Astrocyte (in vitro differentiated cells and primary cell): ENCODE measurements around the gene TMPRSS9. TPM values are rescaled to one million over a fixed set of nuclear protein-coding genes. Genes with fewer than 3 reads are reported as not detected.

ENCODE experiments used
- DNase-seq: peaks from one replicate; pipeline ENCODE4 v3.0.0-alpha.2; 2010; ENCODE audit warnings: low read depth
- FAIRE-seq: peaks from 2 replicates; lab custom pipeline; 2011; peaks lifted over from hg19 to GRCh38; lab: Jason Lieb, UNC
- H2AFZ ChIP-seq: 2 replicates; pipeline ENCODE4 v1.6.0; 2012; ENCODE audit warnings: low read depth, low read length, inconsistent platforms
- H3K27ac ChIP-seq: 2 replicates; pipeline ENCODE4 v1.5.1; 2011; ENCODE audit warnings: low read depth, low read length, inconsistent platforms
- H3K27me3 ChIP-seq: 2 replicates; pipeline ENCODE4 v1.6.0; 2011; ENCODE audit warnings: low read length, inconsistent platforms; ENCODE audit not compliant: insufficient read depth
- H3K36me3 ChIP-seq: 2 replicates; pipeline ENCODE4 v1.5.1; 2011; ENCODE audit warnings: low read length, inconsistent platforms; ENCODE audit not compliant: insufficient read depth
- H3K4me1 ChIP-seq: 2 replicates; pipeline ENCODE4 v1.5.1; 2011; ENCODE audit warnings: low read length, inconsistent platforms; ENCODE audit not compliant: insufficient read depth
- H3K4me2 ChIP-seq: 2 replicates; pipeline ENCODE4 v1.6.0; 2012; ENCODE audit warnings: low read length, inconsistent platforms
- H3K4me3 ChIP-seq: 2 replicates; pipeline ENCODE4 v1.5.1; 2011; ENCODE audit warnings: low read depth, mild to moderate bottlenecking, low read length, inconsistent platforms; ENCODE audit not compliant: insufficient read depth
- H3K79me2 ChIP-seq: 2 replicates; pipeline ENCODE4 v1.6.0; 2012; ENCODE audit warnings: mild to moderate bottlenecking, low read length, inconsistent platforms; ENCODE audit not compliant: insufficient read depth
- H3K9ac ChIP-seq: 2 replicates; pipeline ENCODE4 v1.6.0; 2012; ENCODE audit warnings: mild to moderate bottlenecking, low read length, inconsistent platforms
- H3K9me3 ChIP-seq: 2 replicates; pipeline ENCODE4 v1.5.1; 2012; ENCODE audit warnings: low read depth, mild to moderate bottlenecking, low read length, inconsistent platforms; ENCODE audit not compliant: insufficient read depth
- H4K20me1 ChIP-seq: 2 replicates; pipeline ENCODE4 v1.6.0; 2012; ENCODE audit warnings: low read length, inconsistent platforms; ENCODE audit not compliant: insufficient read depth
- H3K27ac Mint-ChIP-seq: one replicate; pipeline ENCODE4 v1.8.0; 2021; ENCODE audit warnings: mild to moderate bottlenecking, mixed read lengths; ENCODE audit not compliant: unreplicated experiment
- H3K27me3 Mint-ChIP-seq: one replicate; pipeline ENCODE4 v1.8.0; 2021; ENCODE audit warnings: low read depth, mixed read lengths; ENCODE audit not compliant: unreplicated experiment
- H3K36me3 Mint-ChIP-seq: one replicate; pipeline ENCODE4 v1.8.0; 2021; ENCODE audit warnings: low read depth, mixed read lengths; ENCODE audit not compliant: unreplicated experiment
- H3K4me1 Mint-ChIP-seq: one replicate; pipeline ENCODE4 v1.8.0; 2021; ENCODE audit warnings: low read depth, mixed read lengths; ENCODE audit not compliant: unreplicated experiment
- H3K4me3 Mint-ChIP-seq: one replicate; pipeline ENCODE4 v1.8.0; 2021; ENCODE audit warnings: mild to moderate bottlenecking, moderate library complexity, mixed read lengths; ENCODE audit not compliant: unreplicated experiment
- H3K9me3 Mint-ChIP-seq: one replicate; pipeline ENCODE4 v1.8.0; 2021; ENCODE audit warnings: mild to moderate bottlenecking, mixed read lengths; ENCODE audit not compliant: unreplicated experiment
- CTCF ChIP-seq: IDR thresholded peaks from 2 replicates; pipeline ENCODE4 v1.5.1; 2011; ENCODE audit warnings: low read depth, mild to moderate bottlenecking, inconsistent platforms, low read length, moderate library complexity; ENCODE audit not compliant: insufficient read depth
- EZH2 ChIP-seq: IDR thresholded peaks from 2 replicates; pipeline ENCODE4 v1.6.1; 2012; ENCODE audit warnings: mild to moderate bottlenecking, low read length, inconsistent platforms; ENCODE audit not compliant: insufficient read depth
- total RNA-seq: library from RNA; stranded (reverse); gene quantifications from 2 replicates; pipeline ENCODE4 v1.2.1, GENCODE V29; 2021

Gene TMPRSS9
- total RNA-seq, 1 donor from 2014 or later: 0.16 TPM

DNA sequence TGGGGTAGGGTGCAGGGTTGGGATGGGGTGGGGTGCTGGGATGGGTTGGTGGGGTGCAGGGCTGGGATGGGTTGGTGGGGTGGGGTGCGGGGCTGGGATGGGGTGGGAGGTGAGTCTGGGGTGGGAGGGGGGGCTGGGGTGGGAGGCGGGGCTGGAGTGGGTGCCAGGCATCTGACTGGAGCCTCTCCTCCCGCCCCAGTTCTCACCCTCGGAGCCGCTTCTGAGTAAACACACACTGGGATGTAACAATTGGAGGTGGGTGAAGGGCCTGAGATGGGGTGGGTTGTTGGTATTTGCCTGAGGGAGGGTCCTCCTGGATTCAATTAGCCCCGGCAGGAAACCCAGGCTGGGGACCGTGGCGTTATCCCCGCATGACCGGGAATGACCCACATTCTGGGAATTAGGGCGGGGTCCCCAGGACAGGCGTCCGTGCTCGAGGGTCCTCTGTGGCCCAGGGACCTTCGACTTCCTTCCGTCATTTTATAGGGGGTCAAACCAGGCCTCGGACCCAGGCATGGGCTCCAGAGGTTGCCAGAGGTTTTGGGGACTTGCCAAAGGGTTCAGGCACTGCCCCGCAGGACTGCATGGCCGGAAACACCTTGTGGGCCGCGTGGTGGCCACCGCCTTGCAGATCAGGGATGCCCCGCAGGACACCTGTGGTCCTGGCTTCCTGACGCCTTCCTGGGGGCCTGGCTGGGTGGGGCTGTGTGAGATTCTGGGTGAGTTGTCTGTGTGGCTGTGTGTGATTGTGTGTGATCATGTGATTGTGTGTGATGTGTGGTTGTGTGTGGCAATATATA, 1.4 kb downstream of the TMPRSS9 start:
- Histone ChIP-seq H3K36me3 (no peaks in the 10 kb centered on the region), H3K9ac (no peak overlapping the region), H3K79me2 (no peaks in the 10 kb centered on the region), H2AFZ (no peak overlapping the region), H3K27me3 (peaks cover 27% of the 10 kb centered on the region), H4K20me1 (peaks cover 9% of the 10 kb centered on the region), H3K9me3 (peaks cover 5% of the 10 kb centered on the region), H3K4me3 (no peak overlapping the region), H3K4me2 (no peak overlapping the region), H3K27ac (no peak overlapping the region), H3K4me1 (no peaks in the 10 kb centered on the region)
- no peaks in the 10 kb centered on the region for H3K36me3 Mint-ChIP-seq
- no peaks in the 10 kb centered on the region for H3K4me1 Mint-ChIP-seq
- H3K9me3 Mint-ChIP-seq: no peaks in the 10 kb centered on the region
- no peak for FAIRE-seq
- TF ChIP-seq CTCF (no peak), EZH2 (no peak)
- H3K27ac Mint-ChIP-seq: no peak overlapping the region
- H3K27me3 Mint-ChIP-seq: peaks cover 17% of the 10 kb centered on the region
- DNase-seq: no peak
- H3K4me3 Mint-ChIP-seq: no peak overlapping the region

DNA sequence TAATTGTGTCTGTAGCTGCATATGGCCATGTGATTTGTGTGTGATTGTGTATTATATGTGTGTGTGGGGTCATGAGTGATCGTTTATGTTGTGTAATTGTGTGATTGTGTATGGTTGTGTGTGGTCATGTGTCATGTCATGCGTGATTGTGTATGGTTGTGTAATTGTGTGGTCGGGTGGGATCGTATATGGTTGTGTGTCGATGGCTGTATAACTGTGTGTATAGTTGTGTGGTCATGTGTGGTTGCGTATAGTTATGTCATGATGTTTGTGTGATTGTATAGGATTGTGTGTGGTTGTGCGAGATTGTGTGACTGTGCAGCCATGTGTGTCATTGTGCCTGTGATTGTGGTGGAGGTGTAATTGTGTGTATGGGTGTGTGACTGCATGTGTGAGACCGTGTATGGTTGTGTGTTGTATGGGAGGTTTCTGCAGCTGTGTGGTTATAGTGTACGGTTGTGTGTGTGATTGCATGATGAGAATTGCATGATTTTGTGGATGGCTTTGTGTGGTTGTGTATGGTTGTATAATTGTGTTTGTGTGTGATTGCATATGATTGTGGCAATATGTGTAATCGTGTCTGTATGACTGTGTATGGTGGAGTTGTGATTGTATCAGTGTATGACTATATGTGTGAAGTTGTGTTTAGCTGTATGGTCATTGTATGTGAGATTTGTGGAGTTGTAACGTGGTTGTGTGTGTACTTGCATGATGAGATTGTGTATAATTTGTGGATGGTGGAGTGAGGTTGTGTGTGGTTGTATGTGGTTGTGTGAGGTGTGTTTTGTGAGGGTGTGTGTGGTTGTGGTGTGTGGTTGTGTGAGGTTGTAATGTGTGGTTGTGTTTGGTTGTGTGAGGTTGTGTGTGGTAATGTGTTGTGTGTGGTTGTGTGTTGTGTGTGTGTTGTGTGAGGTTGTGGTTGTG, 2.2 kb downstream of the TMPRSS9 start:
- TF ChIP-seq EZH2: no peak
- no peak for TF ChIP-seq CTCF

More for the DNA sequence above, 2.2 kb downstream of the TMPRSS9 start:
- H3K27ac Mint-ChIP-seq: no peak overlapping the region
- H3K27me3 ChIP-seq: peaks cover 27% of the 10 kb centered on the region
- FAIRE-seq (no peak), DNase-seq (no peak)
- H3K27me3 Mint-ChIP-seq: peaks cover 17% of the 10 kb centered on the region
- no peaks in the 10 kb centered on the region for H3K4me1 Mint-ChIP-seq
- H3K4me2 ChIP-seq: no peak overlapping the region
- no peak overlapping the region for H3K4me3 ChIP-seq
- no peak overlapping the region for H3K9ac ChIP-seq
- H3K27ac ChIP-seq: no peak overlapping the region
- H2AFZ ChIP-seq: no peak overlapping the region
- H3K4me1 ChIP-seq: no peaks in the 10 kb centered on the region
- H3K9me3 ChIP-seq: peaks cover 5% of the 10 kb centered on the region
- H3K36me3 ChIP-seq: no peaks in the 10 kb centered on the region
- H3K36me3 Mint-ChIP-seq: no peaks in the 10 kb centered on the region
- H3K9me3 Mint-ChIP-seq: no peaks in the 10 kb centered on the region
- no peaks in the 10 kb centered on the region for H3K79me2 ChIP-seq
- no peak overlapping the region for H3K4me3 Mint-ChIP-seq
- H4K20me1 ChIP-seq: peaks cover 9% of the 10 kb centered on the region
